Loucy (cell line): ENCODE data around the gene EXOSC7.

Experiments used
- CTCF ChIP-seq: fragments of 200-600 bp; sonication (generic); conservative IDR thresholded peaks from 2 replicates; pipeline ENCODE4 v1.5.1; 2014; ENCODE audit warnings: mild to moderate bottlenecking, antibody characterized with exemption, low read length
- EZH2phosphoT487 ChIP-seq: fragments of 200-600 bp; IDR thresholded peaks from 2 replicates; pipeline ENCODE4 v1.6.1; 2018; ENCODE audit warnings: antibody characterized with exemption, mild to moderate bottlenecking, moderate library complexity, borderline replicate concordance

GRCh38 chr3:45000823-45001222 lies 24.8 kb downstream of the EXOSC7 start:
- no peak for TF ChIP-seq CTCF
- no peak for TF ChIP-seq EZH2phosphoT487
